K562 (cell line): ENCODE measurements around the gene ECT2L. TPM values are rescaled to one million over a fixed set of nuclear protein-coding genes. Genes with fewer than 3 reads are reported as not detected.

Source experiments
- AFF4 ChIP-seq: sonication (generic); formaldehyde crosslinking; IDR thresholded peaks from 2 replicates; pipeline ENCODE4 v1.8.0; 2023; ENCODE audit warnings: mild to moderate bottlenecking, missing genetic modification reagents
- CBX2 ChIP-seq: fragments of 200-600 bp; sonication (generic); IDR thresholded peaks from one replicate; pipeline ENCODE4 v1.6.1; 2012; ENCODE audit warnings: mild to moderate bottlenecking, low read length, inconsistent platforms; ENCODE audit not compliant: insufficient read depth, poor library complexity, severe bottlenecking
- HNRNPK ChIP-seq: fragments of 200-400 bp; formaldehyde crosslinking; IDR thresholded peaks from one replicate; pipeline ENCODE4 v1.6.1; 2018; ENCODE audit warnings: mild to moderate bottlenecking, low read depth, low read length; ENCODE audit not compliant: poor library complexity, severe bottlenecking
- OTX1 ChIP-seq: fragments of 450-650 bp; formaldehyde crosslinking; IDR thresholded peaks from 2 replicates; pipeline ENCODE4 v1.4.0; 2022; ENCODE audit warnings: mild to moderate bottlenecking
- RAD51 ChIP-seq: fragments of 450-650 bp; IDR thresholded peaks from 2 replicates; pipeline ENCODE4 v1.7.1; 2016; ENCODE audit warnings: low read depth, mild to moderate bottlenecking, borderline replicate concordance
- STAT5B ChIP-seq: fragments of 250-450 bp; sonication (Bioruptor Pico); IDR thresholded peaks from 2 replicates; pipeline ENCODE4 v1.8.0; 2021; ENCODE audit warnings: mild to moderate bottlenecking, inconsistent platforms
- TAL1 ChIP-seq: fragments of 450-650 bp; IDR thresholded peaks from 2 replicates; pipeline ENCODE4 v1.6.1; 2016; ENCODE audit warnings: mild to moderate bottlenecking
- ZBTB49 ChIP-seq: sonication (generic); formaldehyde crosslinking; IDR thresholded peaks from 2 replicates; pipeline ENCODE4 v1.8.0; 2022; ENCODE audit warnings: missing genetic modification reagents, mild to moderate bottlenecking, borderline replicate concordance
- ZNF134 ChIP-seq: fragments of 250-450 bp; sonication (Bioruptor Pico); conservative IDR thresholded peaks from 2 replicates; pipeline ENCODE4 v1.4.0; 2020
- ZNF445 ChIP-seq: fragments of 250-450 bp; sonication (Bioruptor Pico); IDR thresholded peaks from 2 replicates; pipeline ENCODE4 v1.4.0; 2020; ENCODE audit warnings: low read depth, mild to moderate bottlenecking, moderate library complexity
- ZNF518B ChIP-seq: fragments of 250-450 bp; sonication (Bioruptor Pico); IDR thresholded peaks from 2 replicates; pipeline ENCODE4 v1.5.0; 2021; ENCODE audit warnings: mild to moderate bottlenecking, moderate library complexity
- polyA plus RNA-seq, 8 experiments: library from polyadenylated mRNA; depleted of rRNA in 4 of 8; stranded (reverse) in 5 of 8; unstranded in 3 of 8; fragments of >200 nt; fragmentation: Nextera tagmentation in 2 of 8; fragmentation: Illumina TruSeq in 1 of 8; extraction: Ambion mirVana in 2 of 8; extraction: Trizol in 1 of 8; gene quantifications; 2 replicates each; pipeline versions ENCODE4 v1.2.1 to v1.2.3, GENCODE V29; 2011 to 2014; ENCODE audit warnings: inconsistent platforms in 1 of 8, missing spikeins in 1 of 8
- total RNA-seq, 7 experiments: library from RNA; depleted of rRNA in 6 of 7; stranded (reverse); fragments of >200 nt in 6 of 7; fragmentation: Illumina TruSeq in 2 of 7; extraction: Trizol in 2 of 7; gene quantifications; 2 replicates each; pipeline versions ENCODE4 v1.2.1 to v1.2.3, GENCODE V29; 2011 to 2021; ENCODE audit warnings: low replicate concordance in 1 of 7

Gene ECT2L
- total and polyA plus RNA-seq, 9 of the 15 experiments (the other 6 are each of a cell fraction or from before 2014, with no cell fraction given): 0.03 to 0.04 TPM; not detected in 7

- TF ChIP-seq ZNF518B (CRISPR knock-in tag) (no peak), HNRNPK (no peak), AFF4 (no peak), ZNF445 (CRISPR knock-in tag) (no peak), TAL1 (no peak), CBX2 (no peak), STAT5B (no peak), OTX1 (CRISPR knock-in tag) (no peak), ZBTB49 (CRISPR knock-in tag) (no peak), RAD51 (no peak), ZNF134 (no peak)
Observed at GRCh38 chr6:138882369-138883017, 86.6 kb downstream of the ECT2L start (continued).
